Gastroesophageal sphincter (tissue), 4 donors: ENCODE data around the gene ABCA4. TPM values are rescaled to one million over a fixed set of nuclear protein-coding genes. Genes with fewer than 3 reads are reported as not detected.
"Not testable (repeated sequence)": the region's sequence is repeated elsewhere in the genome, so short reads cannot be mapped to it uniquely, and the experiment has no call there.

Experiments used
- ATAC-seq: fragments of 150-250 bp; one replicate; pipeline ENCODE4 v1.9.1; 2016; ENCODE audit warnings: mild to moderate bottlenecking, moderate library complexity
- H3K27ac ChIP-seq, 4 donors: fragments of 200-600 bp; sonication (generic) in 3 of 4; 1 replicate in 3 of 4; 2 replicates in 1 of 4; pipeline ENCODE4 v1.5.1; 2016 to 2019
- H3K27me3 ChIP-seq: fragments of 200-600 bp; sonication (generic); one replicate; pipeline ENCODE4 v1.5.1; 2019
- H3K36me3 ChIP-seq, 2 donors: fragments of 200-600 bp; sonication (generic); one replicate each; pipeline ENCODE4 v1.5.1; 2019; ENCODE audit warnings: control low read depth in 1 of 2
- H3K4me1 ChIP-seq, 3 donors: fragments of 200-600 bp; sonication (generic); 1 replicate in 2 of 3; 2 replicates in 1 of 3; pipeline ENCODE4 v1.5.1; 2016 to 2019; ENCODE audit warnings: control low read depth in 2 of 3
- H3K4me3 ChIP-seq, 2 donors: fragments of 200-600 bp; sonication (generic); one replicate each; pipeline ENCODE4 v1.5.1; 2019; ENCODE audit warnings: mild to moderate bottlenecking in 1 of 2, moderate library complexity in 1 of 2
- H3K9me3 ChIP-seq, 3 donors: fragments of 200-600 bp; sonication (generic); one replicate each; pipeline ENCODE4 v1.5.1; 2017 to 2019; ENCODE audit warnings: control low read depth in 2 of 3
- EP300 ChIP-seq: sonication (generic); formaldehyde crosslinking; IDR thresholded peaks from one replicate; pipeline ENCODE4 v1.6.1; 2017; ENCODE audit warnings: antibody characterized with exemption, mild to moderate bottlenecking
- POLR2A ChIP-seq, 2 donors: fragments of 450-650 bp; IDR thresholded peaks; one replicate each; pipeline ENCODE4 v1.6.1; 2017; ENCODE audit warnings: antibody characterized with exemption in 2 of 2, mild to moderate bottlenecking in 2 of 2, moderate library complexity in 1 of 2
- POLR2AphosphoS5 ChIP-seq: sonication (generic); formaldehyde crosslinking; IDR thresholded peaks from one replicate; pipeline ENCODE4 v1.6.1; 2017; ENCODE audit warnings: antibody characterized with exemption
- WGBS, 2 donors: methylation state at CpG; one replicate each; pipeline ENCODE4 v1.1.5; 2018; ENCODE audit warnings: low coverage in 1 of 2; 5-methylcytosine and 5-hydroxymethylcytosine counted together
- total RNA-seq, 4 donors: library from RNA; depleted of rRNA; stranded (reverse); fragments of >200 nt; gene quantifications; one replicate each; pipeline ENCODE4 v1.1.0, GENCODE V29; 2016
- TF ChIP-seq, protein P1 (sequence below), 4 experiments: fragments of 200-600 bp in 2 of 4; fragments of 450-650 bp in 2 of 4; sonication (generic) in 1 of 4; IDR thresholded peaks; one replicate each; pipeline ENCODE4 v1.5.1; 2017 to 2019; ENCODE audit warnings: antibody characterized with exemption in 4 of 4, mild to moderate bottlenecking in 2 of 4, moderate library complexity in 2 of 4

ABCA4 gene
- total RNA-seq, 4 donors from 2014 or later, result 0.19 to 0.27 TPM; not detected in 2

DNA sequence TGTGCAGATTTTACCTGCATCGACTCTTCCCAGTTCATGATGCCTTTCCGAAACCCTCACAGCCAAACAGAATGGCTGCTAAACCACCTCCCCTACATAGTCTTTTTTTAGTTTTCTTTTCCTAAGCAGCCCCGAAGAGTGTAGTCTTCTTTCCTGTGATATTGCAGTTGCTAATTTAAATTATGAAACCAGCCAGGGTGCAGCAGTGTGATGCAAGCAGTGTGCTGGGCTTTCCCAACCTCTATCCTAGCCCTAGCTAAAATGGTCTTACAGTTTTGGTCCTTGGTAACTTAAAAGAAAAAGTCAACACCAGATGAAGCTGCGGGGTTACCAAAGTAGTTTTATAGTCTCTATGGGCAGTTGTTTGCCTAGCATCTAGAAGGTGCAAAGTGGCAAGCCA, 129.7 kb downstream of the ABCA4 start:
- no peak for ATAC-seq
- Histone ChIP-seq H3K4me3 (no peak overlapping the region), H3K4me1 (no peaks in the 10 kb centered on the region), H3K9me3 (no peaks in the 10 kb centered on the region), H3K27me3 (no peaks in the 10 kb centered on the region), H3K36me3 (no peaks in the 10 kb centered on the region), H3K27ac (no peak overlapping the region)
- 85 to 100% methylated on average over 2 to 4 of the region's 4 CpGs for WGBS, 2 donors
- TF ChIP-seq, protein P1, sequence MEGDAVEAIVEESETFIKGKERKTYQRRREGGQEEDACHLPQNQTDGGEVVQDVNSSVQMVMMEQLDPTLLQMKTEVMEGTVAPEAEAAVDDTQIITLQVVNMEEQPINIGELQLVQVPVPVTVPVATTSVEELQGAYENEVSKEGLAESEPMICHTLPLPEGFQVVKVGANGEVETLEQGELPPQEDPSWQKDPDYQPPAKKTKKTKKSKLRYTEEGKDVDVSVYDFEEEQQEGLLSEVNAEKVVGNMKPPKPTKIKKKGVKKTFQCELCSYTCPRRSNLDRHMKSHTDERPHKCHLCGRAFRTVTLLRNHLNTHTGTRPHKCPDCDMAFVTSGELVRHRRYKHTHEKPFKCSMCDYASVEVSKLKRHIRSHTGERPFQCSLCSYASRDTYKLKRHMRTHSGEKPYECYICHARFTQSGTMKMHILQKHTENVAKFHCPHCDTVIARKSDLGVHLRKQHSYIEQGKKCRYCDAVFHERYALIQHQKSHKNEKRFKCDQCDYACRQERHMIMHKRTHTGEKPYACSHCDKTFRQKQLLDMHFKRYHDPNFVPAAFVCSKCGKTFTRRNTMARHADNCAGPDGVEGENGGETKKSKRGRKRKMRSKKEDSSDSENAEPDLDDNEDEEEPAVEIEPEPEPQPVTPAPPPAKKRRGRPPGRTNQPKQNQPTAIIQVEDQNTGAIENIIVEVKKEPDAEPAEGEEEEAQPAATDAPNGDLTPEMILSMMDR (IDR thresholded peaks at IDR 0.05), result no peak
- no peak for TF ChIP-seq POLR2A (IDR thresholded peaks at IDR 0.05)
- TF ChIP-seq EP300, result no peak
- TF ChIP-seq POLR2AphosphoS5, result no peak

GRCh38 chr1:93990477-93990876, 130.5 kb downstream of the ABCA4 start:
- not testable (repeated sequence) for H3K9me3 ChIP-seq, H3K27me3 ChIP-seq, H3K4me3 ChIP-seq, H3K4me1 ChIP-seq, ATAC-seq, H3K36me3 ChIP-seq, H3K27ac ChIP-seq
- WGBS, 2 donors, result 60% methylated on average over 1 to 3 of the region's 3 CpGs

DNA sequence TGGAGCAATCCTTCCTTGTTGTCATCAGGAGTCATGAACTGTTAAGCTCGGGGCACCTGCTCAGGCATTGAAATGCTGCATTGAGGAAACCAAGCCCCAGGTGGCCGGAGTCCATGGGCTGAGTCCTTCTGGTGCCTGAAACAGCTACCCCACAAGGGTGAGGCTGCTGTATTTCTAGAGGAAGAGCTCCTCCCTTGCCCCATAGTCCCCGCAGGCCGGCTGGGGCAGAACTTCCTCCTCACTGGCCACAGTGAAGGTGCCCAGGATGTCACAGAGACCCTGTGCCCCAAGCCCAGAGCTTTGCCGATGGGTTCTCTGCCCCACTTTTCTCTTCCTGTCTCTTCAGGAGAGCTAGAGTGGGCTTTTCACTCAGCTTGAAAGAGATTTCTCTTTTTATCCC, 130.9 kb downstream of the ABCA4 start:
- no peak overlapping the region for H3K27ac ChIP-seq
- no peak for ATAC-seq

GRCh38 chr1:93989601-93990000, 131.3 kb downstream of the ABCA4 start:
- WGBS, 2 donors, result 79 to 100% methylated on average over 1 to 2 of the region's 5 CpGs
- no peaks in the 10 kb centered on the region for H3K4me1 ChIP-seq
- H3K36me3 ChIP-seq, result no peaks in the 10 kb centered on the region
- H3K9me3 ChIP-seq, result no peaks in the 10 kb centered on the region
- TF ChIP-seq POLR2A (IDR thresholded peaks at IDR 0.05), result no peak
- no peak for TF ChIP-seq EP300
- TF ChIP-seq POLR2AphosphoS5, result no peak
- TF ChIP-seq, protein P1 (IDR thresholded peaks at IDR 0.05), result no peak
- H3K4me3 ChIP-seq, result no peak overlapping the region
- no peak overlapping the region for H3K27ac ChIP-seq
- H3K27me3 ChIP-seq, result no peaks in the 10 kb centered on the region
- no peak for ATAC-seq

More for the DNA sequence above, 130.9 kb downstream of the ABCA4 start:
- no peak for TF ChIP-seq EP300
- TF ChIP-seq, protein P1 (IDR thresholded peaks at IDR 0.05), result no peak
- TF ChIP-seq POLR2A (IDR thresholded peaks at IDR 0.05), result no peak
- no peak for TF ChIP-seq POLR2AphosphoS5
- Histone ChIP-seq H3K27me3 (no peaks in the 10 kb centered on the region), H3K4me1 (no peaks in the 10 kb centered on the region), H3K36me3 (no peaks in the 10 kb centered on the region), H3K9me3 (no peaks in the 10 kb centered on the region), H3K4me3 (no peak overlapping the region)
- 70 to 91% methylated on average over 2 to 3 of the region's 5 CpGs for WGBS, 2 donors

DNA sequence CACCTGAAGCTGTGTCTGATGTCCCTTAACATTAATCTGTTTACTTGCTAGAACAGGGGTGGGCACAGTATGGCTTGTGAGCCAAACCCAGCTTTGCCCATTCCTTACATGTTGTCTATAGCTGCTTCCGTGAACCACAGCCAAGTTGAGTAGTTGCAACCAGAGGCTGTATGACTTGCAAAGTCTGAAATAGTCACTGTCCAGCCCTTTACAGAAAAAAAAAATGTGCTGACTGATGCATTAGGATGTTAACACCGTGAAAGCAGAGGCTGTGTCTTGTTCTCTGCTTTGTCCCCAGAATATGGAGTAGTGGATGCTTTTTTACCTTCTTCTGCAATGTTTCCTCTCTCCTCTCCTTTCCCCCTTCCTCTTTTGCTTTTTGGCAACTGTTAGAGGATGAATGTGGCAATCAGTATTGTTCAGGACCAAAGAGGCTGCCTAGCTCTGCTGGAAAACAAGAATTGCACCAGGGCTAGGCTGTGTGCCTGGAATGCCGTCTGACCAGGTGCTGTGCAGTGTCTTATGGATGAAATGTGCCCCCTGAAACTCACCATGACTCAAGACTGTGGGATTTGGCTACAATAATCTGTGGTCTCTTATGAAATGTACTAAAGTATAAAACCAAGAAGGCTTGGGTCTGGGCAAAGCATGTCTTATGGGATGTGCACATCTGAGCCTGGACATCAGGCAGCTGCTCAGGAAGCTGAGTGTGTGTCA, 132.2 kb downstream of the ABCA4 start:
- no peak for ATAC-seq
- Histone ChIP-seq H3K36me3 (no peaks in the 10 kb centered on the region), H3K27me3 (no peaks in the 10 kb centered on the region), H3K4me3 (no peak overlapping the region), H3K27ac (no peak overlapping the region), H3K4me1 (no peaks in the 10 kb centered on the region), H3K9me3 (no peaks in the 10 kb centered on the region)
- WGBS, 2 donors, result 48 to 58% methylated on average over 2 to 3 of the region's 3 CpGs
- TF ChIP-seq EP300 (no peak), POLR2A (IDR thresholded peaks at IDR 0.05) (no peak), POLR2AphosphoS5 (no peak)
- TF ChIP-seq, protein P1 (IDR thresholded peaks at IDR 0.05), result no peak
